Upper lobe of left lung (tissue), 4 donors: ENCODE results near the gene TBC1D5.

Experiments used
- EP300 ChIP-seq, 4 donors: sonication (generic); formaldehyde crosslinking; IDR thresholded peaks; one replicate each; pipeline ENCODE4 v1.5.1; 2017; ENCODE audit warnings: antibody characterized with exemption in 4 of 4, control low read depth in 2 of 4
- POLR2A ChIP-seq, 4 donors: fragments of 450-650 bp; IDR thresholded peaks; one replicate each; pipeline ENCODE4 v1.5.1; 2016 to 2017; ENCODE audit warnings: antibody characterized with exemption in 4 of 4, mild to moderate bottlenecking in 2 of 4
- POLR2AphosphoS5 ChIP-seq, 2 donors: sonication (generic); formaldehyde crosslinking; IDR thresholded peaks; one replicate each; pipeline ENCODE4 v1.5.1; 2017; ENCODE audit warnings: antibody characterized with exemption in 2 of 2
- TF ChIP-seq, protein P1 (sequence below), 6 experiments: fragments of 450-650 bp in 4 of 6; fragments of 200-600 bp in 2 of 6; sonication (generic) in 2 of 6; IDR thresholded peaks; one replicate each; pipeline ENCODE4 v1.5.1; 2016 to 2019; ENCODE audit warnings: antibody characterized with exemption in 6 of 6

DNA sequence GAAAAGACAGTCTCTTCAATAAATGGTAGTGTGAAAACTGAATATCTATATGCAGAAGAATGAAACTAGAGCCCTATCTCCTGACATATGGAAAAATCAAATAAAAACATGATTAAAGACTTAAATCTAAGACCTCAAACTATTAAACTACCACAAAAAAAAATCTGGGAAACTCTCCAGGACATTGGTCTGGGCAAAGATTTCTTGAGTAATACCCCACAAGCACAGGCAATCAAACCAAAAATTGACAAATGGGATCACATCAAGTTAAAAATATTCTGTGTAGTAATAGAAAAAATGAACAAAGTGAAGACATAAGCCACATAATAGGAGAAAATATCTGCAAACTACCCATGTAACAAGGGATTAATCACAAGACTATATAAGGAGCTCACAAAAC lies 286.4 kb downstream of the TBC1D5 start:
- TF ChIP-seq, protein P1, sequence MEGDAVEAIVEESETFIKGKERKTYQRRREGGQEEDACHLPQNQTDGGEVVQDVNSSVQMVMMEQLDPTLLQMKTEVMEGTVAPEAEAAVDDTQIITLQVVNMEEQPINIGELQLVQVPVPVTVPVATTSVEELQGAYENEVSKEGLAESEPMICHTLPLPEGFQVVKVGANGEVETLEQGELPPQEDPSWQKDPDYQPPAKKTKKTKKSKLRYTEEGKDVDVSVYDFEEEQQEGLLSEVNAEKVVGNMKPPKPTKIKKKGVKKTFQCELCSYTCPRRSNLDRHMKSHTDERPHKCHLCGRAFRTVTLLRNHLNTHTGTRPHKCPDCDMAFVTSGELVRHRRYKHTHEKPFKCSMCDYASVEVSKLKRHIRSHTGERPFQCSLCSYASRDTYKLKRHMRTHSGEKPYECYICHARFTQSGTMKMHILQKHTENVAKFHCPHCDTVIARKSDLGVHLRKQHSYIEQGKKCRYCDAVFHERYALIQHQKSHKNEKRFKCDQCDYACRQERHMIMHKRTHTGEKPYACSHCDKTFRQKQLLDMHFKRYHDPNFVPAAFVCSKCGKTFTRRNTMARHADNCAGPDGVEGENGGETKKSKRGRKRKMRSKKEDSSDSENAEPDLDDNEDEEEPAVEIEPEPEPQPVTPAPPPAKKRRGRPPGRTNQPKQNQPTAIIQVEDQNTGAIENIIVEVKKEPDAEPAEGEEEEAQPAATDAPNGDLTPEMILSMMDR (IDR thresholded peaks at IDR 0.05), result no peak
- TF ChIP-seq POLR2A (IDR thresholded peaks at IDR 0.05) (no peak), EP300 (IDR thresholded peaks at IDR 0.05) (no peak), POLR2AphosphoS5 (IDR thresholded peaks at IDR 0.05) (no peak)
